Testis (tissue), 3 donors: ENCODE measurements around the gene AQP12A. TPM values are rescaled to one million over a fixed set of nuclear protein-coding genes. Genes with fewer than 3 reads are reported as not detected.
"Not testable (repeated sequence)": the region's sequence is repeated elsewhere in the genome, so short reads cannot be mapped to it uniquely, and the experiment has no call there.

Source experiments
- DNase-seq: peaks from one replicate; pipeline ENCODE4 v3.0.0-alpha.2; 2019
- H3K27ac ChIP-seq, 2 donors: fragments of 200-600 bp; sonication (generic); one replicate each; pipeline ENCODE4 v1.5.1; 2019
- H3K27me3 ChIP-seq: fragments of 200-600 bp; sonication (generic); one replicate; pipeline ENCODE4 v1.5.1; 2019
- H3K36me3 ChIP-seq: fragments of 200-600 bp; sonication (generic); one replicate; pipeline ENCODE4 v1.5.1; 2017; ENCODE audit warnings: low read depth; ENCODE audit errors: missing control alignments
- H3K4me1 ChIP-seq: fragments of 200-600 bp; sonication (generic); one replicate; pipeline ENCODE4 v1.5.1; 2019
- H3K4me3 ChIP-seq, 2 donors: fragments of 200-600 bp; sonication (generic); one replicate each; pipeline ENCODE4 v1.5.1; 2017 to 2019
- H3K9me3 ChIP-seq: fragments of 200-600 bp; sonication (generic); one replicate; pipeline ENCODE4 v1.5.1; 2017
- POLR2A ChIP-seq: fragments of 450-650 bp; IDR thresholded peaks from one replicate; pipeline ENCODE4 v1.6.1; 2017; ENCODE audit warnings: antibody characterized with exemption, mild to moderate bottlenecking, moderate library complexity
- WGBS, 2 donors: methylation state at CpG; one replicate each; pipeline ENCODE4 v1.1.5; 2018; 5-methylcytosine and 5-hydroxymethylcytosine counted together
- intact Hi-C: fragments of 100-400 bp; cut with DNase I; formaldehyde crosslinking; loops from one replicate; pipeline ENCODE4 v1.15.1; 2023; ENCODE audit warnings: low total_unique reads
- polyA plus RNA-seq: library from polyadenylated mRNA; stranded (reverse); fragments of 350-450 nt; fragmentation: Illumina TruSeq; extraction: RNeasy Lipid Tissue Mini Kit (QIAGEN cat#74804); gene quantifications from one replicate; pipeline ENCODE4 v1.2.3, GENCODE V29; 2014; ENCODE audit warnings: low read depth, low replicate concordance; ENCODE audit not compliant: insufficient read depth
- total RNA-seq, 2 donors: library from RNA; depleted of rRNA; stranded (reverse); fragments of >200 nt; gene quantifications; one replicate each; pipeline ENCODE4 v1.2.3, GENCODE V29; 2016
- TF ChIP-seq, protein P1 (sequence below), 3 experiments: fragments of 450-650 bp in 2 of 3; fragments of 200-600 bp in 1 of 3; sonication (generic) in 1 of 3; IDR thresholded peaks; one replicate each; pipeline ENCODE4 v1.5.1; 2016 to 2019; ENCODE audit warnings: antibody characterized with exemption in 3 of 3, mild to moderate bottlenecking in 2 of 3, moderate library complexity in 1 of 3

The AQP12A gene
- total and polyA plus RNA-seq, 3 donors from 2014 or later = not detected

DNA sequence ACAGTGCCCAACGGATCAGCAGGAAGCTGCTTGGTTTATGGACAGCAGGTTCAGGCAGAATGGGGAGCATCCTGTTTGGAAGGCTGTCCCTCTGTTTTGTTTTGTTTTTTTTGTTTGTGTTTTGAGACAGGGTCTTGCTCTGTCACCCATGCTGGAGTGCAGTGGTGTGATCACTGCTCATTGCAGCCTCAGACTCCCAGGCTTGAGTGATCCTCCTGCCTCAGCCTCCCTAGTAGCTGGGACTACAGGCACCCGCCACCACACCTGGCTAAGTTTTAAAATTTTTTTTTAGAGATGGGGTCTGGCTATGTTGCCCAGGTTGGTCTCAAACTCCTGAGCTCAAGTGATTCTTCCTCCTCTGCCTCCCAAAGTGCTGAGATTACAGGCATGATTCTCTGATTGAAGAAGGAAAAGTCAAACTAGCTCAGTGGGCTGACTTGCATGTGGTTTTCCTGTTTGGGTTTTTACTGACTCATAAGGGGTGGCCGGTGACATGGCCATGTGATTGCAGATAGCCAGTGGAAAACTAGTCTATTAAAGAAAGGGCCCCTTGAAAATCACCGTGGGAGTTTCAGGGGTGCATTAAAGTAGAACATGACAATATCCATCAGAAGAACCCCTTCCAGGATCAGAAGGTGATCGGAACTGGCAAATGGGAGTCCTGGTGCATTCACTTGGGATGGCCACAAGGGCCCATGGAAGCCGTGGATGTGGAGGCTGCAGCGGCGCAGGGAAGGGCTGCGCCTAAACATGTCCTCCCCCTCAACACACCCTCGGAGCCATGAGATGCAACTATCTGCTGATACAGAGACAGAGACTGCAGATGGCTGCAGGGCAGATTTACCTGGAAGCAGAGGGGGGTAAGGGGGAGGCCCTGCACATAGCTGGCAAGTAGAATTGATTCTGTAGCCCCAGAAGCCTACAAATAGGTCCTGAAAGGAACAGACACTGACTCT lies 35.5 kb upstream of the AQP12A start:
- 77 to 80% methylated on average over 9 to 10 of the region's 10 CpGs for WGBS, 2 donors
- Histone ChIP-seq H3K36me3 (no peaks in the 10 kb centered on the region), H3K4me3 (no peak overlapping the region), H3K27ac (no peak overlapping the region), H3K4me1 (no peaks in the 10 kb centered on the region), H3K27me3 (no peaks in the 10 kb centered on the region), H3K9me3 (no peaks in the 10 kb centered on the region)
- intact Hi-C loops = no loop called here
- DNase-seq = no peak
- TF ChIP-seq, protein P1, sequence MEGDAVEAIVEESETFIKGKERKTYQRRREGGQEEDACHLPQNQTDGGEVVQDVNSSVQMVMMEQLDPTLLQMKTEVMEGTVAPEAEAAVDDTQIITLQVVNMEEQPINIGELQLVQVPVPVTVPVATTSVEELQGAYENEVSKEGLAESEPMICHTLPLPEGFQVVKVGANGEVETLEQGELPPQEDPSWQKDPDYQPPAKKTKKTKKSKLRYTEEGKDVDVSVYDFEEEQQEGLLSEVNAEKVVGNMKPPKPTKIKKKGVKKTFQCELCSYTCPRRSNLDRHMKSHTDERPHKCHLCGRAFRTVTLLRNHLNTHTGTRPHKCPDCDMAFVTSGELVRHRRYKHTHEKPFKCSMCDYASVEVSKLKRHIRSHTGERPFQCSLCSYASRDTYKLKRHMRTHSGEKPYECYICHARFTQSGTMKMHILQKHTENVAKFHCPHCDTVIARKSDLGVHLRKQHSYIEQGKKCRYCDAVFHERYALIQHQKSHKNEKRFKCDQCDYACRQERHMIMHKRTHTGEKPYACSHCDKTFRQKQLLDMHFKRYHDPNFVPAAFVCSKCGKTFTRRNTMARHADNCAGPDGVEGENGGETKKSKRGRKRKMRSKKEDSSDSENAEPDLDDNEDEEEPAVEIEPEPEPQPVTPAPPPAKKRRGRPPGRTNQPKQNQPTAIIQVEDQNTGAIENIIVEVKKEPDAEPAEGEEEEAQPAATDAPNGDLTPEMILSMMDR (IDR thresholded peaks at IDR 0.05) = no peak
- TF ChIP-seq POLR2A = no peak

DNA sequence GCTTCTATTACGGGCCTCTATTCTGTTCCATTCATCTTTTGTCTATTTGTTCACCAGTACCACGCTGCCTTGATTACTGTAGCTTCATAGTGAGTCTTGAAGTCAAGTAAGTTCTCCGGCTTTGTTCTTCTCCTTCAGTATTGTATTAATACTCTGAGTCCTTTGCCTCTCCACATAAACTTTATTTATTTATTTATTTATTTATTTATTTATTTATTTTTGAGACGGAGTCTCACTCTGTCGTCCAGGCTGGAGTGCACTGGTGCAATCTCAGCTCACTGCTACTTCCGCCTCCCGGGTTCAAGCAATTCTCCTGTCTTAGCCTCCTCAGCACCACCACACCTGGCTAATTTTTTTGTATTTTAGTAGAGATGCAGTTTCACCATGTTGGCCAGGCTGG lies 31.8 kb upstream of the AQP12A start:
- H3K27ac ChIP-seq, H3K9me3 ChIP-seq, H3K36me3 ChIP-seq, H3K4me1 ChIP-seq, intact Hi-C loops, H3K27me3 ChIP-seq, DNase-seq, H3K4me3 ChIP-seq: not testable (repeated sequence)
- 83 to 85% methylated on average over 7 of the region's 7 CpGs for WGBS, 2 donors

DNA sequence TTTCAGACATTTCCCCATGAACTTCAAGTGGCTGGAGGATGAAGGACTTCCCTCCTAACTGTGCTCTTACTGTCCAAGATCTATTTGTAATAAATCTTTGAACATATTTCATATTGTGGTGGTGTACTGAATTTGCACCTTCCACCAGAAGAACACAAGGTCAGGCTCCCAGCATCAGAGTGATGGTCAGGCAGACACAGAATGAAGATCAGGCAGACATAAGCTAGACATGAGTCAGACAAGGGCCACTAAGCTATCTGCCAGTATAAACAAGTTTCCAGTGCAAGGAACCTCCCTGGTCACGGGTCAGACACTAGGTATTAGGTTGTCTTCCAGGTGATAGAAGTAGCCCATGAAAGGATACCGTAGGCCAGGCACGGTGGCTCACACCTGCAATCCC lies 29.0 kb upstream of the AQP12A start:
- no peak for DNase-seq
- TF ChIP-seq POLR2A = no peak
- TF ChIP-seq, protein P1 (IDR thresholded peaks at IDR 0.05) = no peak
- no peak overlapping the region for H3K4me3 ChIP-seq
- WGBS, 2 donors = 88 to 92% methylated on average over 3 of the region's 3 CpGs
- no peaks in the 10 kb centered on the region for H3K9me3 ChIP-seq
- intact Hi-C loops = no loop called here
- no peaks in the 10 kb centered on the region for H3K4me1 ChIP-seq
- no peaks in the 10 kb centered on the region for H3K27me3 ChIP-seq
- H3K36me3 ChIP-seq = no peaks in the 10 kb centered on the region
- no peak overlapping the region for H3K27ac ChIP-seq

DNA sequence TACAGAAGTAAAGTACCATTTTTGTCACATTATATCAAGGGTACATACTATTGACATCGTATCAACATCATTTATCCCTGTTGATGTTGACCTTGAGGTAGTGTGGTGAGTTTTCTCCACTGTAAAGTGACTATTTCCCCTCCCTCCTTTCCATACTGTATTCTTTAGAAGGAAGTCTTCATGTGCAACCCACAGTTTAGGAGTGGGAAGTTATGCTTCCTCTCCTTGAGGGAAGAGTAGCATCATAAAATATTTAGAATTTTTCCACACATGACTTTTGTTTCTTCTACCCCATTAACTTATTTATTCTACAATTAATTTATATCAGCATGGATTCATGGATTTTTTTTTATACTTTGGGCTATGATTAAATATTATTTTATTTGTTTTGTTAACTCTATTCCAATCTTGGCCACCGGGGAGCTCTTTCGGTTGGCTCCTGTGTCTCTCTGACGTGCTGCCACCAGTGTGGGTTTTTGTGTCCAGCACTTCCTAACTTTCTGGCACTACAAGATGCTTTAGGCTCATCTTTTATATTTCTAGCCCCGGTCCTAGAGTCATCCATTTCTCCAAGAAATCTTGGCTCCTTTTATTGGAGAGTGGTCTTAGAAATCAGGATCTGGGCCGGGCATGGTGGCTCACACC lies 28.0 kb upstream of the AQP12A start:
- Histone ChIP-seq H3K4me1 (no peaks in the 10 kb centered on the region), H3K27ac (no peak overlapping the region), H3K9me3 (no peaks in the 10 kb centered on the region), H3K27me3 (no peaks in the 10 kb centered on the region), H3K4me3 (no peak overlapping the region), H3K36me3 (no peaks in the 10 kb centered on the region)
- intact Hi-C loops = no loop called here
- no peak for DNase-seq
- WGBS, 2 donors = 68 to 72% methylated on average over 6 of the region's 6 CpGs
- TF ChIP-seq, protein P1 (IDR thresholded peaks at IDR 0.05) = no peak
- no peak for TF ChIP-seq POLR2A

DNA sequence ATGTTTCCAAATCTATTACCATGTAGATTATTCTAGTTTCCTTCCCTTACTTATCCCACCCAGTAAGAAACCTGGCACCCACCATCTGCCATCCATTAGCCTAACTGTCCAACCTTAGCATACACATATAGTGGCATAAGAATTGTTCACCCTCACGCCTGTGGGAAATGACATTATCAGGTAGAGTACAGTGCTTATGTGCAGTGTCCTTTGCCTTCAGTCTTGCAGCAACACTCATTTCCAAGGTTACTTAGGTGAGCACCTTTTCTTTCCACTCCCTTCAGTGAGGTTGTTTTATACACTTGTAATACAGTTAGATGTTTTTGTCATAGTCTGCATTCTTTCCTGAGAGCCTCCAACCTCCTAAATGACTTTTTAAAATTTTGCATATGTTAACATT lies 27.0 kb upstream of the AQP12A start:
- no peaks in the 10 kb centered on the region for H3K27me3 ChIP-seq
- H3K9me3 ChIP-seq = no peaks in the 10 kb centered on the region
- no peak for DNase-seq
- no peak overlapping the region for H3K27ac ChIP-seq
- intact Hi-C loops = no loop called here
- H3K4me3 ChIP-seq = no peak overlapping the region
- 83 to 88% methylated on average over 1 of the region's 1 CpG for WGBS, 2 donors
- no peaks in the 10 kb centered on the region for H3K4me1 ChIP-seq
- TF ChIP-seq, protein P1 (IDR thresholded peaks at IDR 0.05) = no peak
- no peak for TF ChIP-seq POLR2A
- no peaks in the 10 kb centered on the region for H3K36me3 ChIP-seq
